Thyroid gland (tissue), 4 donors: Measurements from ENCODE around the gene VWA3B. TPM values are rescaled to one million over a fixed set of nuclear protein-coding genes. Genes with fewer than 3 reads are reported as not detected.

Experiments used
- DNase-seq, 2 donors: peaks; one replicate each; pipeline ENCODE4 v3.0.0-alpha.2; 2019
- H3K27ac ChIP-seq, 3 donors: fragments of 200-600 bp; sonication (generic); 1 replicate in 2 of 3; 2 replicates in 1 of 3; pipeline ENCODE4 v1.5.1; 2016 to 2019; ENCODE audit warnings: mild to moderate bottlenecking in 1 of 3, moderate library complexity in 1 of 3
- H3K27me3 ChIP-seq: fragments of 200-600 bp; sonication (generic); one replicate; pipeline ENCODE4 v1.5.1; 2019
- H3K36me3 ChIP-seq, 2 donors: fragments of 200-600 bp; sonication (generic); one replicate each; pipeline ENCODE4 v1.5.1; 2016 to 2019
- H3K4me1 ChIP-seq, 2 donors: fragments of 200-600 bp; sonication (generic); one replicate each; pipeline ENCODE4 v1.5.1; 2017 to 2019
- H3K4me3 ChIP-seq, 3 donors: fragments of 200-600 bp; sonication (generic); replicated peaks in 1 of 3; 1 replicate in 2 of 3; 2 replicates in 1 of 3; pipeline ENCODE4 v1.5.1; 2016; ENCODE audit warnings: mild to moderate bottlenecking in 1 of 3
- H3K9me3 ChIP-seq: fragments of 200-600 bp; sonication (generic); one replicate; pipeline ENCODE4 v1.5.1; 2017
- CTCF ChIP-seq, 6 experiments: fragments of 200-600 bp in 3 of 6; fragments of 450-650 bp in 3 of 6; sonication (generic) in 3 of 6; IDR thresholded peaks; one replicate each; pipeline ENCODE4 v1.5.1; 2016 to 2019; ENCODE audit warnings: antibody characterized with exemption in 6 of 6, mild to moderate bottlenecking in 2 of 6, inconsistent platforms in 1 of 6, moderate library complexity in 1 of 6
- POLR2A ChIP-seq, 2 donors: fragments of 450-650 bp; IDR thresholded peaks; one replicate each; pipeline ENCODE4 v1.6.1; 2017; ENCODE audit warnings: antibody characterized with exemption in 2 of 2, mild to moderate bottlenecking in 2 of 2, moderate library complexity in 1 of 2
- WGBS, 2 donors: methylation state at CpG; one replicate each; pipeline ENCODE4 v1.1.5; 2017; 5-methylcytosine and 5-hydroxymethylcytosine counted together
- intact Hi-C: fragments of 100-400 bp; cut with DNase I; formaldehyde crosslinking; loops from one replicate; pipeline ENCODE4 v1.15.1; 2023
- total RNA-seq, 4 donors: library from RNA; depleted of rRNA; stranded (reverse); fragments of >200 nt; gene quantifications; one replicate each; pipeline ENCODE4 v1.2.3, GENCODE V29; 2016

VWA3B gene
- total RNA-seq, 4 donors from 2014 or later = 0.81 TPM; not detected in 3

- DNase-seq = no peak
- H3K4me1 ChIP-seq = no peaks in the 10 kb centered on the region
- no peak overlapping the region for H3K27ac ChIP-seq
- TF ChIP-seq CTCF (IDR thresholded peaks at IDR 0.05) (no peak), POLR2A (IDR thresholded peaks at IDR 0.05) (no peak)
- 77 to 92% methylated on average over 2 of the region's 2 CpGs for WGBS, 2 donors
- no peaks in the 10 kb centered on the region for H3K9me3 ChIP-seq
- H3K4me3 ChIP-seq = no peak overlapping the region
- intact Hi-C loops = no loop called here
- no peaks in the 10 kb centered on the region for H3K36me3 ChIP-seq
- H3K27me3 ChIP-seq = no peaks in the 10 kb centered on the region
Observed at GRCh38 chr2:98172951-98173350, 86.0 kb downstream of the VWA3B start.

- no peaks in the 10 kb centered on the region for H3K36me3 ChIP-seq
- WGBS, 2 donors = 48 to 54% methylated on average over 6 of the region's 6 CpGs
- intact Hi-C loops = no loop called here
- no peak overlapping the region for H3K4me3 ChIP-seq
- H3K4me1 ChIP-seq = no peaks in the 10 kb centered on the region
- no peaks in the 10 kb centered on the region for H3K9me3 ChIP-seq
- TF ChIP-seq POLR2A (IDR thresholded peaks at IDR 0.05) (no peak), CTCF (IDR thresholded peaks at IDR 0.05) (no peak)
- no peaks in the 10 kb centered on the region for H3K27me3 ChIP-seq
- DNase-seq = no peak
- H3K27ac ChIP-seq = no peak overlapping the region
Observed at GRCh38 chr2:98175811-98176210, 88.8 kb downstream of the VWA3B start.

GRCh38 chr2:98177286-98177685, 90.3 kb downstream of the VWA3B start:
- Histone ChIP-seq H3K4me1 (no peaks in the 10 kb centered on the region), H3K4me3 (no peak overlapping the region), H3K9me3 (no peaks in the 10 kb centered on the region), H3K36me3 (no peaks in the 10 kb centered on the region), H3K27ac (no peak overlapping the region), H3K27me3 (no peaks in the 10 kb centered on the region)
- no peak for TF ChIP-seq CTCF (IDR thresholded peaks at IDR 0.05)
- no peak for TF ChIP-seq POLR2A (IDR thresholded peaks at IDR 0.05)
- intact Hi-C loops = no loop called here
- 43 to 48% methylated on average over 2 of the region's 2 CpGs for WGBS, 2 donors
- no peak for DNase-seq

GRCh38 chr2:98177986-98178385, 91.0 kb downstream of the VWA3B start:
- Histone ChIP-seq H3K9me3 (no peaks in the 10 kb centered on the region), H3K4me3 (no peak overlapping the region), H3K4me1 (no peaks in the 10 kb centered on the region), H3K27me3 (no peaks in the 10 kb centered on the region), H3K27ac (no peak overlapping the region), H3K36me3 (no peaks in the 10 kb centered on the region)
- DNase-seq = no peak
- intact Hi-C loops = no loop called here
- WGBS, 2 donors = 69 to 72% methylated on average over 6 of the region's 6 CpGs
- TF ChIP-seq CTCF (IDR thresholded peaks at IDR 0.05) (no peak), POLR2A (IDR thresholded peaks at IDR 0.05) (no peak)

- TF ChIP-seq CTCF (IDR thresholded peaks at IDR 0.05) (no peak), POLR2A (IDR thresholded peaks at IDR 0.05) (no peak)
- no peak for DNase-seq
- no peaks in the 10 kb centered on the region for H3K4me1 ChIP-seq
- no peak overlapping the region for H3K4me3 ChIP-seq
- H3K36me3 ChIP-seq = no peaks in the 10 kb centered on the region
- intact Hi-C loops = no loop called here
- H3K9me3 ChIP-seq = no peaks in the 10 kb centered on the region
- no peaks in the 10 kb centered on the region for H3K27me3 ChIP-seq
- H3K27ac ChIP-seq = no peak overlapping the region
- 89 to 94% methylated on average over 2 of the region's 2 CpGs for WGBS, 2 donors
Observed at GRCh38 chr2:98180456-98180855, 93.5 kb downstream of the VWA3B start.
